ENCODE results near the gene RDH11. TPM values are rescaled to one million over a fixed set of nuclear protein-coding genes. Genes with fewer than 3 reads are reported as not detected.
A peak's percentile ranks its signal among the peaks of the same experiment; 100 is the strongest.

RDH11 gene
- total and polyA plus RNA-seq, 10 of the 15 experiments (the other 5 are each of a cell fraction or from before 2014, with no cell fraction given): 49.7 to 161 (median 77.2) TPM

DNA sequence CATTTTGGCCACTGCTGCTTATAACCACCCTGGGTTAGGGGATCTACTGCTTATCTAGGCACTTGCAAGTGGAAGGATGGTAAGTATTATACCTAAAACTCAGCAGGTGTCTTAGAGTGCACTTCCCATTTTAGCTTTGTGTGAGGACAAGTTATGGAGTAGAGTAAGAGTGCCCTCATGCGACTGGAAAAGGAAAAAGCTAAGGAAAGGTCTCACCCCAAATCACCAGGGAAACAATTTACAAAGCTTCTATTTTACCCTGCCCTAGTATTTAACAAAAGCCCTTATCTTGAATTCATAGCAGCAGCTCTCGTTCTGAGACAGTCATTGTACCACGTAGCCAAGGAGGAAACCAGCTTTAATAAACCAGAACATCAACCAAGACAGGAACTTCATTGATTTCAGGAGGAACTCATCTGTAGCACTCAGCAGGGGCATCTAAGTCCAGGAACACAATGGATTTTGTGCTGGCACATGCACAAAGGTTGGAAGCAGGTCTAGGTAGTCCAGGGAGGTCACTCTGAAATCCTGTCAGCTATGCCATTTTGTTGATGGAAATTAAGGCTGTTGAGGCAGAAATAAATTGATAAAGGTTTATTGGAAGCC lies 9.0 kb upstream of the RDH11 start:
- H3K36me3 ChIP-seq (ENCODE audit: control insufficient read depth in 2 of 2, insufficient read depth in 2 of 2, low read length in 1 of 2): no peaks in the 10 kb centered on the region
- ChIA-PET CTCF (interaction anchor here (0.7 to 12.3 kb wide), 59 partner anchors 10 to 1345 kb away, joined by 3 to 359 read pairs (median 6); partner anchors contain the start of genes ARG2, ATP6V1D, EIF2S1 and PIGH), POLR2A (interaction anchor here (0.9 to 2.6 kb wide), 7 partner anchors 11 to 1115 kb away, joined by 3 to 18 read pairs (median 4); partner anchors contain the start of gene RDH11), RAD21 (ENCODE audit: unreplicated experiment) (interaction anchor here (0.6 to 8.5 kb wide), 34 partner anchors 8 to 1345 kb away, joined by 3 to 153 read pairs (median 6); partner anchors contain the start of genes ARG2, PIGH, RDH11 and VTI1B), SMC1A (ENCODE audit: uncharacterized antibody, unreplicated experiment) (interaction anchor here (0.6 to 5.8 kb wide), 44 partner anchors 8 to 284 kb away, joined by 3 to 206 read pairs (median 6); partner anchors contain the start of genes ARG2, PIGH, RDH11 and VTI1B)
- no peak overlapping the region for H3K9ac ChIP-seq (ENCODE audit: control insufficient read depth, insufficient read depth, low read length)
- no peak overlapping the region for H3K27ac ChIP-seq (ENCODE audit: control insufficient read depth, insufficient read depth)
- H3K79me2 ChIP-seq (ENCODE audit: control insufficient read depth, insufficient read depth, low read length): no peaks in the 10 kb centered on the region
- no TSS peak for BruUV-seq (replicated peaks)
- ATAC-seq (peak; percentile 95), FAIRE-seq (peak; percentile 100), DNase-seq (ENCODE audit: low read depth, low spot score) (peak; percentile 45)
- peak overlapping the region; percentile 53; the same call in 1 of the 2 replicates for H2AFZ ChIP-seq (ENCODE audit: control insufficient read depth, low read depth, low read length)
- no peaks in the 10 kb centered on the region for H3K4me1 ChIP-seq (ENCODE audit: control insufficient read depth, insufficient read depth, low read length)
- in situ Hi-C loops (cut with MboI): loop anchor here (5.0 to 10.0 kb wide), 3 partner anchors 82 to 280 kb away; no protein-coding TSS in a partner anchor
- H3K9me3 ChIP-seq (replicated peaks; ENCODE audit: control insufficient read depth, insufficient read depth, low read length): no peaks in the 10 kb centered on the region; the same call in 2 of the 3 replicates
- H3K4me3 ChIP-seq: no peak overlapping the region
- 0% methylated on average over 3 of the region's 3 CpGs for WGBS (ENCODE audit: insufficient coverage, insufficient replicate concordance, low lambda C conversion rate, missing lambda C conversion rate)
- H4K20me1 ChIP-seq (ENCODE audit: control insufficient read depth, insufficient read depth): no peaks in the 10 kb centered on the region
- intact Hi-C loops (cut with micrococcal nuclease; ENCODE audit: unreplicated experiment): loop anchor here (1.0 to 2.0 kb wide), 5 partner anchors 37 to 278 kb away; no protein-coding TSS in a partner anchor
- no peak overlapping the region; the same call in 1 of the 2 replicates for H3K4me2 ChIP-seq (ENCODE audit: control insufficient read depth, insufficient read depth)
- no peaks in the 10 kb centered on the region for H3K27me3 ChIP-seq (replicated peaks in 1 of 2; ENCODE audit: control insufficient read depth in 2 of 2, insufficient read depth in 2 of 2, low read length in 1 of 2)
- TF ChIP-seq, protein P1, sequence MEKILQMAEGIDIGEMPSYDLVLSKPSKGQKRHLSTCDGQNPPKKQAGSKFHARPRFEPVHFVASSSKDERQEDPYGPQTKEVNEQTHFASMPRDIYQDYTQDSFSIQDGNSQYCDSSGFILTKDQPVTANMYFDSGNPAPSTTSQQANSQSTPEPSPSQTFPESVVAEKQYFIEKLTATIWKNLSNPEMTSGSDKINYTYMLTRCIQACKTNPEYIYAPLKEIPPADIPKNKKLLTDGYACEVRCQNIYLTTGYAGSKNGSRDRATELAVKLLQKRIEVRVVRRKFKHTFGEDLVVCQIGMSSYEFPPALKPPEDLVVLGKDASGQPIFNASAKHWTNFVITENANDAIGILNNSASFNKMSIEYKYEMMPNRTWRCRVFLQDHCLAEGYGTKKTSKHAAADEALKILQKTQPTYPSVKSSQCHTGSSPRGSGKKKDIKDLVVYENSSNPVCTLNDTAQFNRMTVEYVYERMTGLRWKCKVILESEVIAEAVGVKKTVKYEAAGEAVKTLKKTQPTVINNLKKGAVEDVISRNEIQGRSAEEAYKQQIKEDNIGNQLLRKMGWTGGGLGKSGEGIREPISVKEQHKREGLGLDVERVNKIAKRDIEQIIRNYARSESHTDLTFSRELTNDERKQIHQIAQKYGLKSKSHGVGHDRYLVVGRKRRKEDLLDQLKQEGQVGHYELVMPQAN (conservative IDR thresholded peaks at IDR 0.05): no peak
- TF ChIP-seq, protein P2, sequence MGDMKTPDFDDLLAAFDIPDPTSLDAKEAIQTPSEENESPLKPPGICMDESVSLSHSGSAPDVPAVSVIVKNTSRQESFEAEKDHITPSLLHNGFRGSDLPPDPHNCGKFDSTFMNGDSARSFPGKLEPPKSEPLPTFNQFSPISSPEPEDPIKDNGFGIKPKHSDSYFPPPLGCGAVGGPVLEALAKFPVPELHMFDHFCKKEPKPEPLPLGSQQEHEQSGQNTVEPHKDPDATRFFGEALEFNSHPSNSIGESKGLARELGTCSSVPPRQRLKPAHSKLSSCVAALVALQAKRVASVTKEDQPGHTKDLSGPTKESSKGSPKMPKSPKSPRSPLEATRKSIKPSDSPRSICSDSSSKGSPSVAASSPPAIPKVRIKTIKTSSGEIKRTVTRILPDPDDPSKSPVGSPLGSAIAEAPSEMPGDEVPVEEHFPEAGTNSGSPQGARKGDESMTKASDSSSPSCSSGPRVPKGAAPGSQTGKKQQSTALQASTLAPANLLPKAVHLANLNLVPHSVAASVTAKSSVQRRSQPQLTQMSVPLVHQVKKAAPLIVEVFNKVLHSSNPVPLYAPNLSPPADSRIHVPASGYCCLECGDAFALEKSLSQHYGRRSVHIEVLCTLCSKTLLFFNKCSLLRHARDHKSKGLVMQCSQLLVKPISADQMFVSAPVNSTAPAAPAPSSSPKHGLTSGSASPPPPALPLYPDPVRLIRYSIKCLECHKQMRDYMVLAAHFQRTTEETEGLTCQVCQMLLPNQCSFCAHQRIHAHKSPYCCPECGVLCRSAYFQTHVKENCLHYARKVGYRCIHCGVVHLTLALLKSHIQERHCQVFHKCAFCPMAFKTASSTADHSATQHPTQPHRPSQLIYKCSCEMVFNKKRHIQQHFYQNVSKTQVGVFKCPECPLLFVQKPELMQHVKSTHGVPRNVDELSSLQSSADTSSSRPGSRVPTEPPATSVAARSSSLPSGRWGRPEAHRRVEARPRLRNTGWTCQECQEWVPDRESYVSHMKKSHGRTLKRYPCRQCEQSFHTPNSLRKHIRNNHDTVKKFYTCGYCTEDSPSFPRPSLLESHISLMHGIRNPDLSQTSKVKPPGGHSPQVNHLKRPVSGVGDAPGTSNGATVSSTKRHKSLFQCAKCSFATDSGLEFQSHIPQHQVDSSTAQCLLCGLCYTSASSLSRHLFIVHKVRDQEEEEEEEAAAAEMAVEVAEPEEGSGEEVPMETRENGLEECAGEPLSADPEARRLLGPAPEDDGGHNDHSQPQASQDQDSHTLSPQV (IDR thresholded peaks at IDR 0.05): 0 out of 2 replicates have a peak, but pooled peaks have one; percentile 26
- no peak for TF ChIP-seq CHD1 (IDR thresholded peaks at IDR 0.05; ENCODE audit: low read depth, low read length)
- TF ChIP-seq, protein P3, sequence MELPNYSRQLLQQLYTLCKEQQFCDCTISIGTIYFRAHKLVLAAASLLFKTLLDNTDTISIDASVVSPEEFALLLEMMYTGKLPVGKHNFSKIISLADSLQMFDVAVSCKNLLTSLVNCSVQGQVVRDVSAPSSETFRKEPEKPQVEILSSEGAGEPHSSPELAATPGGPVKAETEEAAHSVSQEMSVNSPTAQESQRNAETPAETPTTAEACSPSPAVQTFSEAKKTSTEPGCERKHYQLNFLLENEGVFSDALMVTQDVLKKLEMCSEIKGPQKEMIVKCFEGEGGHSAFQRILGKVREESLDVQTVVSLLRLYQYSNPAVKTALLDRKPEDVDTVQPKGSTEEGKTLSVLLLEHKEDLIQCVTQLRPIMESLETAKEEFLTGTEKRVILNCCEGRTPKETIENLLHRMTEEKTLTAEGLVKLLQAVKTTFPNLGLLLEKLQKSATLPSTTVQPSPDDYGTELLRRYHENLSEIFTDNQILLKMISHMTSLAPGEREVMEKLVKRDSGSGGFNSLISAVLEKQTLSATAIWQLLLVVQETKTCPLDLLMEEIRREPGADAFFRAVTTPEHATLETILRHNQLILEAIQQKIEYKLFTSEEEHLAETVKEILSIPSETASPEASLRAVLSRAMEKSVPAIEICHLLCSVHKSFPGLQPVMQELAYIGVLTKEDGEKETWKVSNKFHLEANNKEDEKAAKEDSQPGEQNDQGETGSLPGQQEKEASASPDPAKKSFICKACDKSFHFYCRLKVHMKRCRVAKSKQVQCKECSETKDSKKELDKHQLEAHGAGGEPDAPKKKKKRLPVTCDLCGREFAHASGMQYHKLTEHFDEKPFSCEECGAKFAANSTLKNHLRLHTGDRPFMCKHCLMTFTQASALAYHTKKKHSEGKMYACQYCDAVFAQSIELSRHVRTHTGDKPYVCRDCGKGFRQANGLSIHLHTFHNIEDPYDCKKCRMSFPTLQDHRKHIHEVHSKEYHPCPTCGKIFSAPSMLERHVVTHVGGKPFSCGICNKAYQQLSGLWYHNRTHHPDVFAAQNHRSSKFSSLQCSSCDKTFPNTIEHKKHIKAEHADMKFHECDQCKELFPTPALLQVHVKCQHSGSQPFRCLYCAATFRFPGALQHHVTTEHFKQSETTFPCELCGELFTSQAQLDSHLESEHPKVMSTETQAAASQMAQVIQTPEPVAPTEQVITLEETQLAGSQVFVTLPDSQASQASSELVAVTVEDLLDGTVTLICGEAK (IDR thresholded peaks at IDR 0.05; ENCODE audit: borderline replicate concordance): no peak
- no peak for TF ChIP-seq SMAD1 (IDR thresholded peaks at IDR 0.05; ENCODE audit: low read depth, partially characterized antibody)
- TF ChIP-seq ZNF384 (IDR thresholded peaks at IDR 0.05; ENCODE audit: borderline replicate concordance, low read depth, low read length): no peak
- TF ChIP-seq BHLHE40 (IDR thresholded peaks at IDR 0.05; ENCODE audit: borderline replicate concordance in 1 of 2, low read depth in 2 of 2, low read length in 1 of 2): no peak
- TF ChIP-seq KDM1A (IDR thresholded peaks at IDR 0.05; ENCODE audit: borderline replicate concordance): no peak
- no peak for TF ChIP-seq HDAC6 (IDR thresholded peaks at IDR 0.05; ENCODE audit: unreplicated experiment)
- 0 out of 2 replicates have a peak, but pooled peaks have one; percentile 39 for TF ChIP-seq NBN (IDR thresholded peaks at IDR 0.05)
